ENCODE results near the gene PMAIP1.

The PMAIP1 gene

DNA sequence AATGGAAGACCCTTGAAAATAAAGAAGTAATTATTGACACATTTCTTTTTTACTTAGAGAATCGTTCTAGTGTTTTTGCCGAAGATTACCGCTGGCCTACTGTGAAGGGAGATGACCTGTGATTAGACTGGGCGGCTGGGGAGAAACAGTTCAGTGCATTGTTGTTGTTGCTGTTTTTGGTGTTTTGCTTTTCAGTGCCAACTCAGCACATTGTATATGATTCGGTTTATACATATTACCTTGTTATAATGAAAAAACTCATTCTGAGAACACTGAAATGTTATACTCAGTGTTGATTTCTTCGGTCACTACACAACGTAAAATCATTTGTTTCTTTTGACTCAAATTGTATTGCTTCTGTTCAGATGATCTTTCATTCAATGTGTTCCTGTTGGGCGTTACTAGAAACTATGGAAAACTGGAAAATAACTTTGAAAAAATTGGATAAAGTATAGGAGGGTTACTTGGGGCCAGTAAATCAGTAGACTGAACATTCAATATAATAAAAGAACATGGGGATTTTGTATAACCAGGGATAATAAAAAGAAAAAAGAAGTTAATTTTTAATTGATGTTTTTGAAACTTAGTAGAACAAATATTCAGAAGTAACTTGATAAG lies 3.3 kb downstream of the PMAIP1 start:
- Histone ChIP-seq H3K4me1 (ENCODE audit: control insufficient read depth, insufficient read depth, low read length) (peaks cover 7% of the 10 kb centered on the region), H3K36me3 (ENCODE audit: control insufficient read depth in 2 of 2, insufficient read depth in 2 of 2, low read length in 2 of 2) (no peaks in the 10 kb centered on the region), H3K9ac (ENCODE audit: low read length in 2 of 2) (no peak overlapping the region), H3K9me3 (ENCODE audit: control insufficient read depth in 2 of 2, low read length in 2 of 2) (peaks cover 0 to 5% of the 10 kb centered on the region in 2 donors), H3K4me3 (ENCODE audit: low read length in 2 of 2) (no peak overlapping the region), H3K27ac (ENCODE audit: low read length) (no peak overlapping the region), H3K27me3 (ENCODE audit: control insufficient read depth in 1 of 2, insufficient read depth in 2 of 2, low read length in 2 of 2) (peaks cover 22 to 59% of the 10 kb centered on the region in 2 donors)

DNA sequence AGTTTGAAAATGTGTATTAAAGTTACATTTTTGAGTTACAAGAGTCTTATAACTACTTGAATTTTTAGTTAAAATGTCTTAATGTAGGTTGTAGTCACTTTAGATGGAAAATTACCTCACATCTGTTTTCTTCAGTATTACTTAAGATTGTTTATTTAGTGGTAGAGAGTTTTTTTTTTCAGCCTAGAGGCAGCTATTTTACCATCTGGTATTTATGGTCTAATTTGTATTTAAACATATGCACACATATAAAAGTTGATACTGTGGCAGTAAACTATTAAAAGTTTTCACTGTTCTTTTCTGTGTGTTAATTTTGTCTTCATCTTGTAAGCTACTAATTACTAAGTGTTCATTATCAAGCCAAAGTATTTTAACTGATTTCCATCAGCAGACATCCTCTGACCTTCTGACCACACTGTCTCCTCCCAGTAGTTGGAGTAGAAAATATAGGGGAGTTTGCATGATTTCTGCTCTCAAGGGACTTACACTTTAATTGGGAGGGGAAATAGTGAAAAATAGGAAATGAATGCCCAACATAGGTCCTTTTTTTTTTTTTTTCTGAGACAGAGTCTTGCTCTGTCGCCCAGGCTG lies 4.3 kb downstream of the PMAIP1 start:
- peaks cover 18 to 49% of the 10 kb centered on the region in 2 donors for H3K27me3 ChIP-seq (ENCODE audit: control insufficient read depth in 1 of 2, insufficient read depth in 2 of 2, low read length in 2 of 2)
- H3K36me3 ChIP-seq (ENCODE audit: control insufficient read depth in 2 of 2, insufficient read depth in 2 of 2, low read length in 2 of 2) = no peaks in the 10 kb centered on the region
- no peak overlapping the region for H3K9ac ChIP-seq (ENCODE audit: low read length in 2 of 2)
- H3K27ac ChIP-seq (ENCODE audit: low read length) = no peak overlapping the region
- no peaks in the 10 kb centered on the region for H3K9me3 ChIP-seq (ENCODE audit: control insufficient read depth in 2 of 2, low read length in 2 of 2)
- peaks cover 7% of the 10 kb centered on the region for H3K4me1 ChIP-seq (ENCODE audit: control insufficient read depth, insufficient read depth, low read length)
- no peak overlapping the region for H3K4me3 ChIP-seq (ENCODE audit: low read length in 2 of 2)

DNA sequence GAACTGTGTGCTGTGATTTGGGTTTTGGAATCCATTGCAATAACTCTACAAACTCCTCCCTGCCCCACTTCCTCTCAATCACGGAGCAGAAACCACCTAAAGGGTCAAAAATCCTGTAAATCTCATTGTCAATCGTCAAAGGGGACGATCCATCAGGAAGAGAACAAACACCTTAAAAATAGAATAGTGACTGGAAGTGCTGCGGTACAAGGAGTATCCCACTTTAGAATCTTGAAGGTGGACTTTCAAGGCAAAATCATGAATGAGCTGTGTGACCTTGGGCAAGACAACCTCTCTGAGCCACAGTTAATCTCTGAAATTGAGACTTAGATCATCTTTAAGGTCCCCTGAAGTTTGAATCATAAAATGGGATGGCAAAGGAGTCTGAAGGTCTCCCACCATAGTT lies 5.9 kb downstream of the PMAIP1 start:
- Histone ChIP-seq H3K9ac (ENCODE audit: low read length in 2 of 2) (no peak overlapping the region), H3K9me3 (ENCODE audit: control insufficient read depth in 2 of 2, low read length in 2 of 2) (no peaks in the 10 kb centered on the region), H3K36me3 (ENCODE audit: control insufficient read depth in 2 of 2, insufficient read depth in 2 of 2, low read length in 2 of 2) (no peaks in the 10 kb centered on the region), H3K27me3 (ENCODE audit: control insufficient read depth in 1 of 2, insufficient read depth in 2 of 2, low read length in 2 of 2) (peaks cover 11 to 35% of the 10 kb centered on the region in 2 donors), H3K4me1 (ENCODE audit: control insufficient read depth, insufficient read depth, low read length) (no peaks in the 10 kb centered on the region), H3K27ac (ENCODE audit: low read length) (no peak overlapping the region), H3K4me3 (ENCODE audit: low read length in 2 of 2) (no peak overlapping the region)

DNA sequence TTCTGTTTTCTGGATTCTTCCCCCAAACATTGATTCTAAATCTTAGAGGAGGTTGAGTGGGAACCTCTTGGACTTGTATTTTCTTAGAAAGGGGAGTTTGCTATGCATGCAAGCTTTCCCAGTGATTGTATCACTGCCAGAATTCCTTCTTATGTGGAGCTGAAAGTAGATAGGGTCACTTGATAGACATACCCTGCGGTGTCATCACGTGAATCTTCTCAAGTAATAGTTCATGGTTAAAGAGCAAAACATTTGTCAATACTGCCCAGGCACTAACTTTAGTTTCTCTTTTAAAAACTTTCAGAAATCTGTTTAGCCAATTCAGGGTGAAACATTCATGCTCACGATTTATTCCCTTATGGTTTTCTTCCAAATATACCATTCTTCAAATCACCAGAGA lies 6.4 kb downstream of the PMAIP1 start:
- peaks cover 8 to 30% of the 10 kb centered on the region in 2 donors for H3K27me3 ChIP-seq (ENCODE audit: control insufficient read depth in 1 of 2, insufficient read depth in 2 of 2, low read length in 2 of 2)
- H3K9me3 ChIP-seq (ENCODE audit: control insufficient read depth in 2 of 2, low read length in 2 of 2) = no peaks in the 10 kb centered on the region
- H3K4me3 ChIP-seq (ENCODE audit: low read length in 2 of 2) = no peak overlapping the region
- no peak overlapping the region for H3K9ac ChIP-seq (ENCODE audit: low read length in 2 of 2)
- H3K27ac ChIP-seq (ENCODE audit: low read length) = no peak overlapping the region
- no peaks in the 10 kb centered on the region for H3K36me3 ChIP-seq (ENCODE audit: control insufficient read depth in 2 of 2, insufficient read depth in 2 of 2, low read length in 2 of 2)
- no peaks in the 10 kb centered on the region for H3K4me1 ChIP-seq (ENCODE audit: control insufficient read depth, insufficient read depth, low read length)

DNA sequence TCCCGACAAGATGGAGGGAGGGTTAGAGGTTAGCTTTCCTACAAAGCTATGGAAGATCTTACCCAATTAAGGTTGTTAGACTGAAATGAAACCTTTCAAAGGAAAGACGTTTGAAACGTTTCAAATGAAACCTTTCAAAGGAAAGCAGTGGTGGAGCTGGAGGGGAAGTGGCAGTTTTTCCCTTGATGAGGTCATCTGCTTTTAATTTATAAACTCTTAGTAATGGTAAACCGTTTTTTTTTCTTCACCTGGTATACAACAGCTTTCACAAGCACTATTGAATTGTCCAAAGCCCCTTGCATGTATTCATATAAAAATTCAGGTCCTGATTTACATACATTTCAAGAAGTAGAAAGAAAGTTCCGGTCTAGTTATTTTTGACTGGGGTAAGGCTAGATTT lies 7.4 kb downstream of the PMAIP1 start:
- Histone ChIP-seq H3K4me3 (ENCODE audit: low read length in 2 of 2) (no peak overlapping the region), H3K27me3 (ENCODE audit: control insufficient read depth in 1 of 2, insufficient read depth in 2 of 2, low read length in 2 of 2) (peaks cover 8 to 25% of the 10 kb centered on the region in 2 donors), H3K9ac (ENCODE audit: low read length in 2 of 2) (no peak overlapping the region), H3K27ac (ENCODE audit: low read length) (no peak overlapping the region), H3K9me3 (ENCODE audit: control insufficient read depth in 2 of 2, low read length in 2 of 2) (no peaks in the 10 kb centered on the region), H3K36me3 (ENCODE audit: control insufficient read depth in 2 of 2, insufficient read depth in 2 of 2, low read length in 2 of 2) (no peaks in the 10 kb centered on the region), H3K4me1 (ENCODE audit: control insufficient read depth, insufficient read depth, low read length) (no peaks in the 10 kb centered on the region)

DNA sequence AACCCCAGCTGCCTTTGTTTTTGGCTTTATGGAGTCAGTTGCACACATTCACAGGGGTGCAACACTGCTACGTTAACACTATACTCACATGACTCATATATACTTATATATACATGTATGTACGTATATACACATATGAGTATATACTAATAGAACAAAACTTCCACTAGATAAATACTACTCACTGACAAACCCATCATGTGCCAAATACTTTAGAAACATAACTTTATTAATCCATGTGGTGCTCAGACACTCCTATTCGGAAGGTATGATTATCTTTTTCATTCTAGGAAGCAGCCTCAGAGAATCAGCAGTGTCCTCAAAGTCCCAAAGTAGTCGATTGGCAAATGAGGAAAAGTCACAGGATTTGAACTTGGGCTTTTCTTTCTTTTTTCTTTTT lies 7.9 kb downstream of the PMAIP1 start:
- Histone ChIP-seq H3K4me1 (ENCODE audit: control insufficient read depth, insufficient read depth, low read length) (no peaks in the 10 kb centered on the region), H3K4me3 (ENCODE audit: low read length in 2 of 2) (no peak overlapping the region), H3K27me3 (ENCODE audit: control insufficient read depth in 1 of 2, insufficient read depth in 2 of 2, low read length in 2 of 2) (peaks cover 4 to 20% of the 10 kb centered on the region in 2 donors), H3K36me3 (ENCODE audit: control insufficient read depth in 2 of 2, insufficient read depth in 2 of 2, low read length in 2 of 2) (no peaks in the 10 kb centered on the region), H3K9me3 (ENCODE audit: control insufficient read depth in 2 of 2, low read length in 2 of 2) (no peaks in the 10 kb centered on the region), H3K9ac (ENCODE audit: low read length in 2 of 2) (no peak overlapping the region), H3K27ac (ENCODE audit: low read length) (no peak overlapping the region)

DNA sequence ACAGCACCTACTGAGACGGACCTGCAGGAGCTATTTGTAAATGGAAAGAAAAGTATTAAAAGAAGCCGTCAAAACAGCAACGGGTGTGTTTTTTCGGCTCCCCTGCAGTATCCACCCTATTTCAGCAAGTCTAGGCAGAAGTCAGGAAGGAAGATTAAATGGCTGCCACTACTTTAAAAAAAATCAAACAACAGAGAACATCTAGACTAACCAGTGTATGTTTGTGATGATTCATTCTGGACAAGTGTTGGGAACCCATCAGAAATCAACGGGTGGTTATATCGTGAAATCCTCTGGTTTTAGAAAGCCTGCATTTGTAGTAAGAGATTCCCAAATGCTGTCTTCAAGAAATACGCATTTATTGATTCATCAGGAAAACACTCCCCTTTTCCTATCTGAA lies 9.0 kb downstream of the PMAIP1 start:
- peaks cover 4 to 14% of the 10 kb centered on the region in 2 donors for H3K27me3 ChIP-seq (ENCODE audit: control insufficient read depth in 1 of 2, insufficient read depth in 2 of 2, low read length in 2 of 2)
- no peak overlapping the region for H3K9ac ChIP-seq (ENCODE audit: low read length in 2 of 2)
- no peaks in the 10 kb centered on the region for H3K36me3 ChIP-seq (ENCODE audit: control insufficient read depth in 2 of 2, insufficient read depth in 2 of 2, low read length in 2 of 2)
- no peak overlapping the region for H3K27ac ChIP-seq (ENCODE audit: low read length)
- peaks cover 0 to 4% of the 10 kb centered on the region in 2 donors for H3K9me3 ChIP-seq (ENCODE audit: control insufficient read depth in 2 of 2, low read length in 2 of 2)
- no peak overlapping the region for H3K4me3 ChIP-seq (ENCODE audit: low read length in 2 of 2)
- H3K4me1 ChIP-seq (ENCODE audit: control insufficient read depth, insufficient read depth, low read length) = no peaks in the 10 kb centered on the region

DNA sequence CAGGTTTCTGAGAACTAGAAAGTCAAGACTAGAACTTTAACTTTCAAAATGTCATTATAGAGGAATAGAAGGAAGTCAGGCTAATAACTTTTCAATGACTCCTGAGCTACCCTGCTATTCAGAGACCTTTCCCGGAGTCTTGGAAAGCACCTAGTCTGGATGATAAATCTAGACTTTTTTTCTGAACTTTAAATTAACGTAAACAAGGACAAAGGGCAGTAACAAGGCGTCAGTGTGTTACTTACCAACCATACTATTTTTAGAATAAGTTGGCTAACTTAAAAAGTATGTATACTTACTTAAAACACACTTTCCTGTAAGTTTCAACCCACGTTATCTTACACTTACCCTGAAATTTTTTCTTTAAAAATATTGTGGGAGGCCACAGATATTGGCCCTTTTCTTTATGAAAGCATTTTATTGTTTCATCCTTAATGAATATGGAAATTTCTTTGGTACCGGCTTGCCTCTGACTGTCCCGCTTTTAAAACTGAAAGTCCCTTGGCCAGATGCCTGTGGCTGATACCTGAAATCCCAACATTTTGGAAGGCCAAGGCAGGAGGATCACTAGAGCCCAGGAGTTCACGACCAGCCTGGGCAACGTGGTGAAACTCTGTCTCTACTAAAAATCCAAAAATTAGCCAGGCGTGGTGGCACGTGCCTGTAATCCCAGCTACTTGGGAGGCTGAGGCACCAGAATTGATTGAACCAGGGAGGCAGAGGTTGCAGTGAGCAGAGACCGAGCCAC lies 9.7 kb downstream of the PMAIP1 start:
- no peak overlapping the region for H3K4me3 ChIP-seq (ENCODE audit: low read length in 2 of 2)
- no peak overlapping the region for H3K27ac ChIP-seq (ENCODE audit: low read length)
- peaks cover 4 to 14% of the 10 kb centered on the region in 2 donors for H3K27me3 ChIP-seq (ENCODE audit: control insufficient read depth in 1 of 2, insufficient read depth in 2 of 2, low read length in 2 of 2)
- H3K9ac ChIP-seq (ENCODE audit: low read length in 2 of 2) = no peak overlapping the region
- H3K4me1 ChIP-seq (ENCODE audit: control insufficient read depth, insufficient read depth, low read length) = no peaks in the 10 kb centered on the region
- H3K36me3 ChIP-seq (ENCODE audit: control insufficient read depth in 2 of 2, insufficient read depth in 2 of 2, low read length in 2 of 2) = no peaks in the 10 kb centered on the region
- peaks cover 0 to 4% of the 10 kb centered on the region in 2 donors for H3K9me3 ChIP-seq (ENCODE audit: control insufficient read depth in 2 of 2, low read length in 2 of 2)

DNA sequence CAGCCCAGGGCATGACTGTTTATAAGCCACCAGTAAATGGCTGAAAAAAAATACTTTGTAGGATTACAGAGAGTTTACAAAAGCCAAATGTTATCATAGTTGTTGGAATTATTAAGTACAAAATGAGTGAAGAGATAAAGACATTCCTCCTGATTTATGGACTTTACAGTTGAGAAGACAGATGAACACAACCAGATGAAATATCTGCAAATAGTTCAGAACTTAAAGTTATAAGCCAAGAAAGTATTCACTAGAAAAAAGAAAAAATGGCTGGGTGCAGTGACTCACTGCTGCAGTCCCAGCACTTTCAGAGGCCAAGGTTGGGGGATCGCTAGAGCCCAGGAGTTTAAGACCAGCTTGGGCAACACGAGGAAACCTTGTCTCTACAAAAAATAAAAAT lies 11.2 kb downstream of the PMAIP1 start:
- Histone ChIP-seq H3K4me1 (ENCODE audit: control insufficient read depth, insufficient read depth, low read length) (no peaks in the 10 kb centered on the region), H3K27me3 (ENCODE audit: control insufficient read depth in 1 of 2, insufficient read depth in 2 of 2, low read length in 2 of 2) (peaks cover 4 to 10% of the 10 kb centered on the region in 2 donors)

DNA sequence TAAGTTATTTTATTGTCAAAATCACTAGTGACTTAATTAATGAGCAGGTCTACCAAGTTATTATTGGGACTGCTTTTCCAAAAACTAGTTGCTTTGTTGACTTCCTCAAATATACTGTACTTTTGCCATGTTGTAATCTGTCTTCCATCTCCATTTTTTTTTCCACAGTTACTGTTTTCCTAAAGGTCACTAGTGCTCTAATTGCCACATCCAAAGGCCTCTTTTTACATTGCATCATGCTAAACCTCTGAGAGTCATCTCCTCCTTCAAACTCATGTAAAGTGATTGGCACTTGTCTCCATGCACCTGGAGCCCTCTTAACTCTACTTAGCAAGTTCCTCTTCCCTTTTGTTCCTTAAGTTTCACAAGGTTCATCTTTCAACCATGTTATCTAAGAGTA lies 11.8 kb downstream of the PMAIP1 start:
- no peak overlapping the region for H3K9ac ChIP-seq (ENCODE audit: low read length in 2 of 2)
- peaks cover 0 to 4% of the 10 kb centered on the region in 2 donors for H3K9me3 ChIP-seq (ENCODE audit: control insufficient read depth in 2 of 2, low read length in 2 of 2)
- H3K36me3 ChIP-seq (ENCODE audit: control insufficient read depth in 2 of 2, insufficient read depth in 2 of 2, low read length in 2 of 2) = no peaks in the 10 kb centered on the region
- H3K4me3 ChIP-seq (ENCODE audit: low read length in 2 of 2) = no peak overlapping the region
- peaks cover 4 to 6% of the 10 kb centered on the region in 2 donors for H3K27me3 ChIP-seq (ENCODE audit: control insufficient read depth in 1 of 2, insufficient read depth in 2 of 2, low read length in 2 of 2)
- no peak overlapping the region for H3K27ac ChIP-seq (ENCODE audit: low read length)
- no peaks in the 10 kb centered on the region for H3K4me1 ChIP-seq (ENCODE audit: control insufficient read depth, insufficient read depth, low read length)

More for the DNA sequence above, 11.2 kb downstream of the PMAIP1 start:
- Histone ChIP-seq H3K27ac (ENCODE audit: low read length) (no peak overlapping the region), H3K9ac (ENCODE audit: low read length in 2 of 2) (no peak overlapping the region), H3K4me3 (ENCODE audit: low read length in 2 of 2) (no peak overlapping the region), H3K9me3 (ENCODE audit: control insufficient read depth in 2 of 2, low read length in 2 of 2) (peaks cover 0 to 4% of the 10 kb centered on the region in 2 donors), H3K36me3 (ENCODE audit: control insufficient read depth in 2 of 2, insufficient read depth in 2 of 2, low read length in 2 of 2) (no peaks in the 10 kb centered on the region)

Measured in stomach smooth muscle (tissue), 2 donors.